ENCODE data around the gene CMYA5. TPM values are rescaled to one million over a fixed set of nuclear protein-coding genes. Genes with fewer than 3 reads are reported as not detected.

The CMYA5 gene
- total RNA-seq, 1 experiment from 2014 or later, result 0.81 TPM

DNA sequence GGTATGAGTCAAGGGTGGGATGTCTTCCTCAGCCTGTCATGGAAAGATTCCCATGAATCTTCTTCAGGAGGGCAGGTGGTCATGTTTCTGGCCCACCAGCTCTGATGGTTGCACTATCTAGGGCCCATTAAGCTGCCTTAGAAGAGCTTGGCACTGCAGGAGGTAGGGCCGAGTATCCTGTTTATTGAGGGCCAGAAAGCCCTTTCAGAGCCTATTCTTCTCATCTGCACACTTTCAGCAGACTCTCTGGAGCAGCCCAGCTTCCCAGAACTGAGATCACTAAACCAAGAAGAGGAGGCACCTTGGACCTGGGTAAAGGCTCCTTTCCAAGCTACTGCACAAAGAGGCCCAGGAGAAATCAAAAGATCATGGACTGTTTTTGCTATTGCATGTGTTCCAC is 154.9 kb downstream of the CMYA5 start:
- intact Hi-C loops (cut with micrococcal nuclease; ENCODE audit: unreplicated experiment), result no loop called here
- Histone ChIP-seq H3K4me3 (no peak overlapping the region), H4K20me1 (ENCODE audit: insufficient read depth) (no peaks in the 10 kb centered on the region), H3F3A (ENCODE audit: insufficient read depth, low read depth) (no peaks in the 10 kb centered on the region), H3K36me3 (ENCODE audit: low read depth) (no peaks in the 10 kb centered on the region), H2AFZ (no peak overlapping the region), H3K79me2 (ENCODE audit: low read depth) (no peaks in the 10 kb centered on the region), H3K4me2 (no peak overlapping the region), H3K27ac (no peak overlapping the region), H3K4me1 (replicated peaks; ENCODE audit: insufficient read depth) (no peaks in the 10 kb centered on the region), H3K9me3 (ENCODE audit: insufficient read depth, low read depth) (no peaks in the 10 kb centered on the region), H3K27me3 (ENCODE audit: insufficient read depth, low read depth) (no peaks in the 10 kb centered on the region), H3K9me2 (ENCODE audit: insufficient read depth) (no peaks in the 10 kb centered on the region)
- BruUV-seq (replicated peaks), result no TSS peak
- DNase-seq, result no peak
- no peak for TF ChIP-seq EZH2 (IDR thresholded peaks at IDR 0.05; ENCODE audit: low read depth)
- TF ChIP-seq, protein P1, sequence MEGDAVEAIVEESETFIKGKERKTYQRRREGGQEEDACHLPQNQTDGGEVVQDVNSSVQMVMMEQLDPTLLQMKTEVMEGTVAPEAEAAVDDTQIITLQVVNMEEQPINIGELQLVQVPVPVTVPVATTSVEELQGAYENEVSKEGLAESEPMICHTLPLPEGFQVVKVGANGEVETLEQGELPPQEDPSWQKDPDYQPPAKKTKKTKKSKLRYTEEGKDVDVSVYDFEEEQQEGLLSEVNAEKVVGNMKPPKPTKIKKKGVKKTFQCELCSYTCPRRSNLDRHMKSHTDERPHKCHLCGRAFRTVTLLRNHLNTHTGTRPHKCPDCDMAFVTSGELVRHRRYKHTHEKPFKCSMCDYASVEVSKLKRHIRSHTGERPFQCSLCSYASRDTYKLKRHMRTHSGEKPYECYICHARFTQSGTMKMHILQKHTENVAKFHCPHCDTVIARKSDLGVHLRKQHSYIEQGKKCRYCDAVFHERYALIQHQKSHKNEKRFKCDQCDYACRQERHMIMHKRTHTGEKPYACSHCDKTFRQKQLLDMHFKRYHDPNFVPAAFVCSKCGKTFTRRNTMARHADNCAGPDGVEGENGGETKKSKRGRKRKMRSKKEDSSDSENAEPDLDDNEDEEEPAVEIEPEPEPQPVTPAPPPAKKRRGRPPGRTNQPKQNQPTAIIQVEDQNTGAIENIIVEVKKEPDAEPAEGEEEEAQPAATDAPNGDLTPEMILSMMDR (conservative IDR thresholded peaks at IDR 0.05), result no peak
- ChIA-PET POLR2A (ENCODE audit: unreplicated experiment) (no interaction called here), CTCF (no interaction called here)

DNA sequence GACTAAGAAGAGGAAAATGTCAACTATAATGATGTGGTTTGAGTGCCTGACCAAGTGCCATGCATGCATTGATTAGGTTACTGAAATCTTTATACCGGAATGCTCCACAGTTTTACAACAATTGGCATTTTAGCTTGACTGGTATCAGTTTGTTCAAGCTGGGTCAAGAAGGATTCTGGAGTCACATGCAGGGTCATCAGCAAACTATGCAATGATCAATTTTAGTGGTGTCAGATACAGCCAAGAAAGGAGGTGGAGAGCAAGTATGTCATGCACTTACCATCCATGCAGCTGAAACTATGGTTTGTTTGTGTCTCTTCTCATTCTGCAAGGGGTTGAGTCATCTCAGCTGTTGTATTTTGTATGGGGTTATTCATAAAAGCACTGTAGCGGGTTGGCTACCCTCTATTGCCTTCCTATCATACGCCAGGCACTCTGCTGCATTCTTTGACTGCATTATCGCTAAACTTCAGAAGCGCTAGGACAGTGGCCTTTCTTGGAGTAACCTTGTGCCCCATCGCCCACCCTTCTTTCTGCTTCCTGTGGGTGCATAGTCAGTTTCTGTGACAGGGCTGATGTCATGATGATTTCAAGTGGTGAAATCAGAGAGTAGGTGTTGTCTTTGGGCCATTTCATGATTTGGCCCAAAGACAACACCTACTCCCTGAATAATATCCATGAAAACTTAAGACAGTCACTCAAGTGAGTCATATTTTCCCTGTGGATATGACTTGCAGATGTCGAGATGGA is 156.0 kb downstream of the CMYA5 start:
- Histone ChIP-seq H3K4me2 (no peak overlapping the region), H2AFZ (no peak overlapping the region), H3K36me3 (ENCODE audit: low read depth) (no peaks in the 10 kb centered on the region), H3K9me2 (ENCODE audit: insufficient read depth) (no peaks in the 10 kb centered on the region), H3K4me1 (replicated peaks; ENCODE audit: insufficient read depth) (no peaks in the 10 kb centered on the region), H3F3A (ENCODE audit: insufficient read depth, low read depth) (no peaks in the 10 kb centered on the region), H3K9me3 (ENCODE audit: insufficient read depth, low read depth) (no peaks in the 10 kb centered on the region), H3K79me2 (ENCODE audit: low read depth) (no peaks in the 10 kb centered on the region), H3K27me3 (ENCODE audit: insufficient read depth, low read depth) (no peaks in the 10 kb centered on the region), H3K27ac (no peak overlapping the region), H4K20me1 (ENCODE audit: insufficient read depth) (no peaks in the 10 kb centered on the region), H3K4me3 (no peak overlapping the region)
- intact Hi-C loops (cut with micrococcal nuclease; ENCODE audit: unreplicated experiment), result no loop called here
- TF ChIP-seq, protein P1 (conservative IDR thresholded peaks at IDR 0.05), result no peak
- TF ChIP-seq EZH2 (IDR thresholded peaks at IDR 0.05; ENCODE audit: low read depth), result no peak
- no TSS peak for BruUV-seq (replicated peaks)
- ChIA-PET CTCF (no interaction called here), POLR2A (ENCODE audit: unreplicated experiment) (no interaction called here)
- no peak for DNase-seq

DNA sequence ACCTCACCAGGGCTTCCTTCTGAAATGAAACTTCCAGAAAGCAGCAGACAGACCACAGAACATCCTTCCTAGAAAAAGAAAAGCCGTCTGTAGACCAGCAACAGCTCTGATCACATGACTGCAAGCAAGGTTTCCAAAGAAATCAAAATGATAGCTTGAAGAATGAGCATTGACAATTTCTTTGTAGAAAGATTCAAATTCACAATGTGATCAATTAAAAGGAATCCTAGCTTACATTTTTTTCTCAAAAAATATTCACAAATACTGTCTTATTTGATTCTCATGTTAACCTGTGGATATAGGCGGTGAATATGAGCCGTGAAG is 156.5 kb downstream of the CMYA5 start:
- Histone ChIP-seq H3K79me2 (ENCODE audit: low read depth) (no peaks in the 10 kb centered on the region), H3K4me3 (no peak overlapping the region), H3K9me3 (ENCODE audit: insufficient read depth, low read depth) (no peaks in the 10 kb centered on the region), H2AFZ (no peak overlapping the region), H3K27ac (no peak overlapping the region), H3K36me3 (ENCODE audit: low read depth) (no peaks in the 10 kb centered on the region), H4K20me1 (ENCODE audit: insufficient read depth) (no peaks in the 10 kb centered on the region), H3K4me2 (no peak overlapping the region), H3K4me1 (replicated peaks; ENCODE audit: insufficient read depth) (no peaks in the 10 kb centered on the region), H3K9me2 (ENCODE audit: insufficient read depth) (no peaks in the 10 kb centered on the region), H3K27me3 (ENCODE audit: insufficient read depth, low read depth) (no peaks in the 10 kb centered on the region), H3F3A (ENCODE audit: insufficient read depth, low read depth) (no peaks in the 10 kb centered on the region)
- CTCF ChIA-PET, result no interaction called here
- no TSS peak for BruUV-seq (replicated peaks)
- DNase-seq, result no peak
- intact Hi-C loops (cut with micrococcal nuclease; ENCODE audit: unreplicated experiment), result no loop called here
- TF ChIP-seq, protein P1 (conservative IDR thresholded peaks at IDR 0.05), result no peak
- no peak for TF ChIP-seq EZH2 (IDR thresholded peaks at IDR 0.05; ENCODE audit: low read depth)
- POLR2A ChIA-PET (ENCODE audit: unreplicated experiment), result no interaction called here
